ENCODE data around the gene SREBF1.

Gene SREBF1

GRCh38 chr17:17792037-17792550 is 44.7 kb downstream of the SREBF1 start:
- DNase-seq = no peak

GRCh38 chr17:17790637-17791464 is 45.9 kb downstream of the SREBF1 start:
- DNase-seq = no peak

GRCh38 chr17:17789828-17790636 is 46.8 kb downstream of the SREBF1 start:
- no peak for DNase-seq

- no peak for DNase-seq
Observed at GRCh38 chr17:17789410-17789809, 47.4 kb downstream of the SREBF1 start.

- no peak for DNase-seq
Observed at GRCh38 chr17:17788967-17789366, 47.8 kb downstream of the SREBF1 start.

- DNase-seq = no peak
Observed at GRCh38 chr17:17787568-17787967, 49.2 kb downstream of the SREBF1 start.

GRCh38 chr17:17786998-17787397 is 49.8 kb downstream of the SREBF1 start:
- no peak for DNase-seq

- DNase-seq = peak; percentile 68
Observed at GRCh38 chr17:17785407-17785806, 51.4 kb downstream of the SREBF1 start.

GRCh38 chr17:17784657-17785267 is 52.0 kb downstream of the SREBF1 start:
- DNase-seq = no peak

- peak; percentile 96 for DNase-seq
Observed at GRCh38 chr17:17783825-17784656, 52.7 kb downstream of the SREBF1 start.

- peak; percentile 67 for DNase-seq
Observed at GRCh38 chr17:17783116-17783824, 53.5 kb downstream of the SREBF1 start.

- no peak for DNase-seq
Observed at GRCh38 chr17:17782523-17783115, 54.2 kb downstream of the SREBF1 start.

GRCh38 chr17:17781591-17782496 is 54.9 kb downstream of the SREBF1 start:
- no peak for DNase-seq

- DNase-seq = no peak
Observed at GRCh38 chr17:17780922-17781590, 55.7 kb downstream of the SREBF1 start.

- no peak for DNase-seq
Observed at GRCh38 chr17:17779015-17779611, 57.7 kb downstream of the SREBF1 start.

GRCh38 chr17:17778308-17779014 is 58.3 kb downstream of the SREBF1 start:
- DNase-seq = no peak

- no peak for DNase-seq
Observed at GRCh38 chr17:17776889-17777288, 59.9 kb downstream of the SREBF1 start.

Data from NCI-H1436 treated with DMSO at 0.1 percent for 48 hours (cell line).